Neural progenitor cell (in vitro differentiated cells): ENCODE results near the gene ING5.
A peak's percentile ranks its signal among the peaks of the same experiment; 100 is the strongest.

Source experiments
- CTCF ChIP-seq: fragments of 200-600 bp; sonication (generic); IDR thresholded peaks from 2 replicates; pipeline ENCODE4 v1.5.1; 2017; ENCODE audit warnings: antibody characterized with exemption, mild to moderate bottlenecking
- EZH2 ChIP-seq: fragments of 200-600 bp; sonication (generic); IDR thresholded peaks from 2 replicates; pipeline ENCODE4 v1.6.1; 2017; ENCODE audit warnings: antibody characterized with exemption, mild to moderate bottlenecking, moderate library complexity
- EZH2phosphoT487 ChIP-seq: fragments of 200-600 bp; sonication (generic); IDR thresholded peaks from 2 replicates; pipeline ENCODE4 v1.6.1; 2017; ENCODE audit warnings: antibody characterized with exemption

DNA sequence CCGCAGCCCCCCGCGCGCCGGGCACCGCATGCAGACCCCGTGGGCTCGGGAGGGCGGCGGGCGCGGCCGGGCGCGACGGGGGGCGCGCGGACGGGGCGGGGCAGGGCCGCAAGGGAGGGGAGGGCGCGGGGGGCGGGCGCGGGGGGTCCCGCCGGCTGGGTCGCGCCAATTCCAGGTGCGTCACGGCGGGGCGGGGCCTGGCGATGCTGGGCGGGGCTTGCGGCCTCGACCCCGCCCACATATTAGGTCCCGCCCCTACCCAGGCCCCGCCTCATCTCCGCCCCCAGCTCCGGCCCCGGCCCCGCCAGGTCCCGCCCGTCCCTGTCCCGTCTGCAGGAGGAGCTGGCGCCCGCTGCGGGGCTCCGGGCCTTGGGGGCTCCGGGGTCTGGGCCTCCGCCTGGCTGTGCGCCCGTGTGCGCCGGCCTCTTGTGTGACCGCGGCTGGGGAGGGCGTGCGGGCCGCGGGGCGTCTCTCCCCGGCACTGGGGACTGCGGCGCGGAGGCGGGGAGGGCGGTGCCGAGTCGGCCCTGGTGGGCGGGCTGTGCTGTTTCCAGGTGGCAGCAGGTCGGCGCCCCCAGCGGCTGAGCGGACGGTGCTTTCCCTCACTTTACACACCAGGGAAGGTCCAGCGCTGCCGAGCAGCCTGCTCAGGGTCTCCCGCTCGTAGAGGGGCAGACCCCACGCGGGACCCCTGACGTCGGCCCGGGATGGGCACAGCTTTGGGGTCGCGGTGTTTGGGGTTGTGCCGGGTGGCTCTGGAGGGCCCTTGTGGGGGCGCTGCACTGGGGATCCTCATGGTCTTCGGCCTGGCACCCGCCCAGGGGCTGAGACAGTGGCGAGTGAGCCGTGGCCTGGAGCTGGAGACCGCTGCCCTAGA, 554 bp downstream of the ING5 start:
- TF ChIP-seq CTCF (peak; percentile 71), EZH2 (no peak), EZH2phosphoT487 (no peak)
